CD4-positive, alpha-beta T cell treated with Interleukin-15 for 4 hours (primary cell): ENCODE results near the gene SCN5A.

Experiments used
- DNase-seq: peaks from one replicate; pipeline ENCODE4 v3.0.0-alpha.2; 2020; ENCODE audit warnings: low spot score

Gene SCN5A

GRCh38 chr3:38647217-38647970 lies 2.1 kb downstream of the SCN5A start:
- no peak for DNase-seq

GRCh38 chr3:38646630-38647029 lies 2.9 kb downstream of the SCN5A start:
- no peak for DNase-seq

- DNase-seq: no peak
These were observed 3.4 kb downstream of the SCN5A start for GRCh38 chr3:38646062-38646461.

- DNase-seq: no peak
These were observed 3.9 kb downstream of the SCN5A start for GRCh38 chr3:38645601-38646000.

GRCh38 chr3:38645076-38645475 lies 4.4 kb downstream of the SCN5A start:
- DNase-seq: no peak

- no peak for DNase-seq
These were observed 4.8 kb downstream of the SCN5A start for GRCh38 chr3:38644662-38645053.

GRCh38 chr3:38644016-38644661 lies 5.3 kb downstream of the SCN5A start:
- DNase-seq: no peak

GRCh38 chr3:38643592-38643991 lies 5.9 kb downstream of the SCN5A start:
- DNase-seq: no peak

- no peak for DNase-seq
These were observed 6.4 kb downstream of the SCN5A start for GRCh38 chr3:38643090-38643489.

GRCh38 chr3:38641461-38642110 lies 7.9 kb downstream of the SCN5A start:
- DNase-seq: no peak

- no peak for DNase-seq
These were observed 8.6 kb downstream of the SCN5A start for GRCh38 chr3:38640661-38641452.

- DNase-seq: no peak
These were observed 11.1 kb downstream of the SCN5A start for GRCh38 chr3:38638354-38638753.

GRCh38 chr3:38637906-38638305 lies 11.6 kb downstream of the SCN5A start:
- DNase-seq: no peak

GRCh38 chr3:38636881-38637280 lies 12.6 kb downstream of the SCN5A start:
- DNase-seq: no peak

GRCh38 chr3:38636464-38636863 lies 13.0 kb downstream of the SCN5A start:
- no peak for DNase-seq

GRCh38 chr3:38634111-38634510 lies 15.4 kb downstream of the SCN5A start:
- no peak for DNase-seq

- no peak for DNase-seq
These were observed 16.5 kb downstream of the SCN5A start for GRCh38 chr3:38632989-38633388.

GRCh38 chr3:38630606-38631005 lies 18.9 kb downstream of the SCN5A start:
- DNase-seq: no peak

GRCh38 chr3:38630070-38630469 lies 19.4 kb downstream of the SCN5A start:
- no peak for DNase-seq

- no peak for DNase-seq
These were observed 20.7 kb downstream of the SCN5A start for GRCh38 chr3:38628835-38629234.

GRCh38 chr3:38627956-38628355 lies 21.5 kb downstream of the SCN5A start:
- no peak for DNase-seq

GRCh38 chr3:38626171-38626570 lies 23.3 kb downstream of the SCN5A start:
- no peak for DNase-seq

GRCh38 chr3:38623539-38623938 lies 25.9 kb downstream of the SCN5A start:
- no peak for DNase-seq
